Measurements from ENCODE around the gene IFITM10. TPM values are rescaled to one million over a fixed set of nuclear protein-coding genes. Genes with fewer than 3 reads are reported as not detected.

Gene IFITM10
- total RNA-seq, 1 donor from 2014 or later = 4.9 TPM

GRCh38 chr11:1692708-1693326, 57.6 kb downstream of the IFITM10 start:
- Histone ChIP-seq H3K27me3 (no peaks in the 10 kb centered on the region), H3K9me3 (no peaks in the 10 kb centered on the region), H3K4me1 (peaks cover 16% of the 10 kb centered on the region), H3K36me3 (no peaks in the 10 kb centered on the region), H3K27ac (no peak overlapping the region), H3K4me3 (no peak overlapping the region)
- intact Hi-C loops (cut with DNase I) = loop anchor here (10.0 kb wide), 1 partner anchor 462 kb away; no protein-coding TSS in a partner anchor
- no peak for TF ChIP-seq POLR2AphosphoS5 (IDR thresholded peaks at IDR 0.05; ENCODE audit: insufficient read depth in 1 of 2, low read depth in 1 of 2)
- no peak for TF ChIP-seq CTCF (IDR thresholded peaks at IDR 0.05)
- no peak for TF ChIP-seq POLR2A (IDR thresholded peaks at IDR 0.05)
- no peak for DNase-seq (ENCODE audit: extremely low spot score in 2 of 2)

- Histone ChIP-seq H3K36me3 (no peaks in the 10 kb centered on the region), H3K4me3 (no peak overlapping the region), H3K27me3 (no peaks in the 10 kb centered on the region), H3K4me1 (peaks cover 16% of the 10 kb centered on the region), H3K27ac (no peak overlapping the region), H3K9me3 (no peaks in the 10 kb centered on the region)
- TF ChIP-seq POLR2AphosphoS5 (IDR thresholded peaks at IDR 0.05; ENCODE audit: insufficient read depth in 1 of 2, low read depth in 1 of 2) (no peak), CTCF (IDR thresholded peaks at IDR 0.05) (no peak), POLR2A (IDR thresholded peaks at IDR 0.05) (no peak)
- intact Hi-C loops (cut with DNase I) = loop anchor here (10.0 kb wide), 1 partner anchor 463 kb away; no protein-coding TSS in a partner anchor
- peak in 1 of 2 donors; percentile 92 for DNase-seq (ENCODE audit: extremely low spot score in 2 of 2)
These were observed 58.3 kb downstream of the IFITM10 start for GRCh38 chr11:1691878-1692707.

DNA sequence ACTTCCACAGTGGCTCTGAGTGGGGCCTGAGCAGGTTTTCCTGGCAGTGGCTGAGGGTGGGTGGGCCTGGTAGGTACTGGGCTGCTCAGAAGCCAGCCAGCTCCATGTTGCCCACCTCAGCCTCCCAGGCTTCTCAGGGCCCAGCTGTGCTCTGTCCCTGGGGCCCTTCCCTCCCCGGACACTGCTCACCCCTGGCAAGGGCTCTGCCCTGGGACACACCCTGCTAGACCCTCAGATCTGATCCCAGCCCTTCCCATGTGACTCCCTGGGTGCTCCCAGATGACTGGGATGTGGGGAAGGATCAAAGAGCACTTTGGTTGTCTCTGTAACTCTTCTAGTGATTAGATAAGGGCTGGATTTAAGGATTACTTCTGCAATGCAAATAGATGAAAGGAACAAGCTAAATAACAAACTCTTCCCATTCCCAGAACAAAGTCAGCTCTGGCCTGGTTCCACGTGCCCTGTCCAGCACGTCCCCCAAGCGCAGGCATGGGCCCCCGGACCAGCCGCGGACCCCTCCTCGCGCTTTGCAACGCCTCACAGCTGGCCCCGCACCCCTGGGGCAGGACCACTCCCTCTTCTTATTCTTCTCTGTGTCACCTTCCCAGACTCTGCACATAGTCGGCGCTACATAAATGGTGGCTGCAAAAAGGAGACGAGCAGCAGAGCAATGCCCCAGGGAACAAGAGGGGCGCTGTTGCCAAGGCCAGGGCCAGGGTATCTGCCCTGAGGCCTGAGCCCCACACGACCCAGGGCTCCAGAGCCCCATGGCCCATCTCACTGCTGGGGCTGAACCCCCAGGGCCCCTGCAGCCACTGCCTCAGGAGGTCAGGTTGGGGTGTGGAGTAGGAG, 59.1 kb downstream of the IFITM10 start:
- intact Hi-C loops (cut with DNase I) = loop anchor here (10.0 kb wide), 1 partner anchor 464 kb away; no protein-coding TSS in a partner anchor
- DNase-seq (ENCODE audit: extremely low spot score in 2 of 2) = peak in 1 of 2 donors; percentile 72
- no peak overlapping the region for H3K4me3 ChIP-seq

More for the DNA sequence above, 59.1 kb downstream of the IFITM10 start:
- H3K9me3 ChIP-seq = no peaks in the 10 kb centered on the region
- no peak for TF ChIP-seq CTCF (IDR thresholded peaks at IDR 0.05)
- TF ChIP-seq POLR2A (IDR thresholded peaks at IDR 0.05) = no peak
- TF ChIP-seq POLR2AphosphoS5 (IDR thresholded peaks at IDR 0.05; ENCODE audit: insufficient read depth in 1 of 2, low read depth in 1 of 2) = no peak
- peaks cover 16% of the 10 kb centered on the region for H3K4me1 ChIP-seq
- no peak overlapping the region for H3K27ac ChIP-seq
- H3K36me3 ChIP-seq = no peaks in the 10 kb centered on the region
- no peaks in the 10 kb centered on the region for H3K27me3 ChIP-seq
